HepG2 (cell line): ENCODE results near the gene SGSH.

Source experiments
- EZH2 ChIP-seq: conservative IDR thresholded peaks from 2 replicates; pipeline ENCODE4 v1.6.1; 2012; ENCODE audit warnings: mild to moderate bottlenecking, low read depth, low read length, moderate library complexity
- FOXC1 ChIP-seq: sonication (generic); formaldehyde crosslinking; IDR thresholded peaks from 2 replicates; pipeline ENCODE4 v1.8.0; 2022; ENCODE audit warnings: mild to moderate bottlenecking, missing genetic modification reagents, borderline replicate concordance
- JUNB ChIP-seq: sonication (generic); formaldehyde crosslinking; IDR thresholded peaks from 2 replicates; pipeline ENCODE4 v1.8.0; 2022; ENCODE audit warnings: missing genetic modification reagents, mild to moderate bottlenecking, borderline replicate concordance
- NBN ChIP-seq: fragments of 450-650 bp; conservative IDR thresholded peaks from 2 replicates; pipeline ENCODE4 v1.6.1; 2017
- RAD21 ChIP-seq: fragments of 450-650 bp; formaldehyde crosslinking; IDR thresholded peaks from 2 replicates; pipeline ENCODE4 v1.5.0; 2020; ENCODE audit warnings: mild to moderate bottlenecking
- SRF ChIP-seq: IDR thresholded peaks from 2 replicates; pipeline ENCODE4 v1.6.1; 2011; ENCODE audit warnings: mild to moderate bottlenecking, low read depth, low read length, moderate library complexity
- ZBTB20 ChIP-seq: sonication (generic); formaldehyde crosslinking; IDR thresholded peaks from 2 replicates; pipeline ENCODE4 v1.8.1; 2023; ENCODE audit warnings: missing genetic modification reagents, low read depth, mild to moderate bottlenecking, borderline replicate concordance

GRCh38 chr17:80220054-80220735 lies at the start of gene SGSH, which contains the start of gene SLC26A11:
- TF ChIP-seq EZH2 (no peak), NBN (no peak), ZBTB20 (CRISPR knock-in tag) (0 out of 2 replicates have a peak, but pooled peaks have one; percentile 64), FOXC1 (CRISPR knock-in tag) (no peak; the same call in 1 of the 2 replicates), SRF (no peak), JUNB (CRISPR knock-in tag) (no peak), RAD21 (CRISPR knock-in tag) (peak; percentile 33; the same call in 1 of the 2 replicates)
